HepG2 (cell line): ENCODE data around the gene CFAP210. TPM values are rescaled to one million over a fixed set of nuclear protein-coding genes. Genes with fewer than 3 reads are reported as not detected.

Experiments
- ATAC-seq: fragments of 200-7000 bp; cut with Tn5 transposase; 3 replicates; pipeline ENCODE4 v1.9.1; 2020; ENCODE audit warnings: mild to moderate bottlenecking, moderate library complexity
- BruUV-seq: library from RNA; stranded (reverse); fragments of 400-500 nt; replicated peaks from 2 replicates; lab custom pipeline; 2021; lab: Mats Ljungman, UMichigan
- CTCF ChIA-PET: fragments of 300-600 bp; formaldehyde crosslinking; extraction: SDS; loops from one replicate; lab custom pipeline; 2021; ENCODE audit warnings: low total read pairs, inconsistent platforms, low intra/inter-chr PET ratio; lab: Yijun Ruan, JAX
- POLR2A ChIA-PET: fragments of 350-600 bp; sonication (Branson Sonifier 250); formaldehyde crosslinking; loops from one replicate; lab custom pipeline; 2020; ENCODE audit warnings: antibody characterized with exemption, inconsistent platforms; lab: Yijun Ruan, JAX
- DNase-seq: peaks from one replicate; pipeline ENCODE4 v3.0.0-alpha.2; 2015; ENCODE audit warnings: low spot score
- FAIRE-seq: peaks from 3 replicates; lab custom pipeline; 2011; peaks lifted over from hg19 to GRCh38; lab: Jason Lieb, UNC
- H2AFZ ChIP-seq: one replicate; pipeline ENCODE4 v1.6.1; 2011; ENCODE audit warnings: low read length, inconsistent platforms
- H3K27ac ChIP-seq: fragments of 300-600 bp; 3 replicates; pipeline ENCODE4 v1.8.0; 2011; ENCODE audit warnings: mixed run types, mild to moderate bottlenecking, mixed read lengths, low read length, inconsistent platforms; ENCODE audit not compliant: insufficient read depth; ENCODE audit errors: extremely low read length
- H3K27me3 ChIP-seq, 2 experiments: fragments of 200-600 bp in 1 of 2; 2 replicates in 1 of 2; 3 replicates in 1 of 2; pipeline versions ENCODE4 v1.6.0 to v1.8.0; 2011; ENCODE audit warnings: low read length in 2 of 2, mild to moderate bottlenecking in 2 of 2, moderate library complexity in 2 of 2, inconsistent platforms in 1 of 2; ENCODE audit not compliant: insufficient read depth in 2 of 2, control insufficient read depth in 1 of 2
- H3K36me3 ChIP-seq, 2 experiments: fragments of 200-600 bp in 1 of 2; replicated peaks in 1 of 2; 2 replicates in 1 of 2; 3 replicates in 1 of 2; pipeline versions ENCODE4 v1.5.1 to v1.8.0; 2011; ENCODE audit warnings: low read length in 2 of 2, inconsistent platforms in 1 of 2; ENCODE audit not compliant: insufficient read depth in 2 of 2, control insufficient read depth in 1 of 2
- H3K4me1 ChIP-seq: 2 replicates; pipeline ENCODE4 v1.5.1; 2012; ENCODE audit warnings: low read length, inconsistent platforms; ENCODE audit not compliant: insufficient read depth
- H3K4me2 ChIP-seq: 2 replicates; pipeline ENCODE4 v1.6.0; 2011; ENCODE audit warnings: low read depth, low read length, inconsistent platforms
- H3K4me3 ChIP-seq, 3 experiments: fragments of 200-600 bp in 1 of 3; sonication (generic), shearing (Covaris generic) in 1 of 3; replicated peaks in 1 of 3; 2 replicates each; pipeline ENCODE4 v1.5.1; 2011 to 2016; ENCODE audit warnings: low read length in 3 of 3, inconsistent platforms in 2 of 3, low read depth in 2 of 3, mild to moderate bottlenecking in 2 of 3, control low read depth in 1 of 3, mixed read lengths in 1 of 3; ENCODE audit not compliant: insufficient read depth in 1 of 3
- H3K79me2 ChIP-seq: one replicate; pipeline ENCODE4 v1.6.1; 2011; ENCODE audit warnings: low read length, inconsistent platforms; ENCODE audit not compliant: insufficient read depth
- H3K9ac ChIP-seq: 2 replicates; pipeline ENCODE4 v1.6.0; 2011; ENCODE audit warnings: mild to moderate bottlenecking, low read depth, low read length, inconsistent platforms; ENCODE audit not compliant: insufficient read depth
- H3K9me3 ChIP-seq: 2 replicates; pipeline ENCODE4 v1.5.1; 2012; ENCODE audit warnings: mild to moderate bottlenecking, low read length
- H4K20me1 ChIP-seq: 2 replicates; pipeline ENCODE4 v1.6.0; 2011; ENCODE audit warnings: inconsistent platforms, mild to moderate bottlenecking, low read length, moderate library complexity; ENCODE audit not compliant: insufficient read depth
- FOSL1 ChIP-seq: sonication (generic); formaldehyde crosslinking; IDR thresholded peaks from 2 replicates; pipeline ENCODE4 v1.9.0; 2021; ENCODE audit warnings: missing genetic modification reagents, borderline replicate concordance
- FOXP1 ChIP-seq, 2 experiments: fragments of 450-650 bp in 1 of 2; IDR thresholded peaks; 2 replicates each; pipeline ENCODE4 v1.6.1; 2017 to 2018; ENCODE audit warnings: antibody characterized with exemption in 1 of 2
- GZF1 ChIP-seq: sonication (generic); formaldehyde crosslinking; IDR thresholded peaks from 2 replicates; pipeline ENCODE4 v1.5.1; 2020; ENCODE audit warnings: mild to moderate bottlenecking, missing genetic modification reagents
- HHEX ChIP-seq: IDR thresholded peaks from 2 replicates; pipeline ENCODE4 v1.6.1; 2016; ENCODE audit warnings: control low read depth
- PAF1 ChIP-seq: IDR thresholded peaks from 2 replicates; pipeline ENCODE4 v1.6.1; 2016; ENCODE audit warnings: missing genetic modification reagents, missing compliant biosample characterization
- PAWR ChIP-seq: sonication (generic); formaldehyde crosslinking; IDR thresholded peaks from 2 replicates; pipeline ENCODE4 v1.4.0; 2020; ENCODE audit warnings: missing genetic modification reagents, mild to moderate bottlenecking, borderline replicate concordance
- PPARG ChIP-seq: conservative IDR thresholded peaks from 2 replicates; pipeline ENCODE4 v1.6.1; 2016; ENCODE audit warnings: missing biosample characterization, missing genetic modification reagents
- RXRA ChIP-seq: sonication (generic); formaldehyde crosslinking; IDR thresholded peaks from 2 replicates; pipeline ENCODE4 v1.5.1; 2020; ENCODE audit warnings: missing genetic modification reagents
- TIGD3 ChIP-seq: sonication (generic); formaldehyde crosslinking; IDR thresholded peaks from 2 replicates; pipeline ENCODE4 v1.5.1; 2020; ENCODE audit warnings: mild to moderate bottlenecking, missing genetic modification reagents, borderline replicate concordance
- USF2 ChIP-seq, 2 experiments: sonication (generic) in 1 of 2; formaldehyde crosslinking in 1 of 2; IDR thresholded peaks; 2 replicates each; pipeline versions ENCODE4 v1.5.1 to v1.6.1; 2011 to 2020; ENCODE audit warnings: borderline replicate concordance in 1 of 2, low read depth in 1 of 2, low read length in 1 of 2, mild to moderate bottlenecking in 1 of 2, missing genetic modification reagents in 1 of 2, moderate library complexity in 1 of 2
- YEATS2 ChIP-seq: sonication (generic); formaldehyde crosslinking; IDR thresholded peaks from 2 replicates; pipeline ENCODE4 v1.4.0; 2020; ENCODE audit warnings: missing genetic modification reagents, borderline replicate concordance
- ZBTB3 ChIP-seq: sonication (generic); formaldehyde crosslinking; IDR thresholded peaks from 2 replicates; pipeline ENCODE4 v1.4.0; 2020; ENCODE audit warnings: low read depth, mild to moderate bottlenecking, moderate library complexity, missing genetic modification reagents, borderline replicate concordance
- ZEB1 ChIP-seq: IDR thresholded peaks from 2 replicates; pipeline ENCODE4 v1.6.1; 2012; ENCODE audit warnings: mild to moderate bottlenecking, low read depth, inconsistent platforms; ENCODE audit not compliant: insufficient replicate concordance
- ZFP41 ChIP-seq: sonication (generic); formaldehyde crosslinking; IDR thresholded peaks from 2 replicates; pipeline ENCODE4 v1.4.0; 2020; ENCODE audit warnings: mild to moderate bottlenecking, missing genetic modification reagents, borderline replicate concordance
- ZMAT3 ChIP-seq: sonication (generic); formaldehyde crosslinking; conservative IDR thresholded peaks from 2 replicates; pipeline ENCODE4 v1.7.0; 2021; ENCODE audit warnings: missing genetic modification reagents
- ZNF317 ChIP-seq: sonication (generic); formaldehyde crosslinking; IDR thresholded peaks from 2 replicates; pipeline ENCODE4 v1.5.0; 2020; ENCODE audit warnings: mild to moderate bottlenecking, missing genetic modification reagents
- ZNF484 ChIP-seq: sonication (generic); formaldehyde crosslinking; IDR thresholded peaks from 2 replicates; pipeline ENCODE4 v1.5.1; 2020; ENCODE audit warnings: mild to moderate bottlenecking, low read depth, missing genetic modification reagents, borderline replicate concordance
- ZNF543 ChIP-seq: sonication (generic); formaldehyde crosslinking; IDR thresholded peaks from 2 replicates; pipeline ENCODE4 v1.4.0; 2020; ENCODE audit warnings: mild to moderate bottlenecking, missing genetic modification reagents
- ZNF607 ChIP-seq: sonication (generic); formaldehyde crosslinking; IDR thresholded peaks from 2 replicates; pipeline ENCODE4 v1.5.1; 2020; ENCODE audit warnings: missing genetic modification reagents, mild to moderate bottlenecking, borderline replicate concordance
- ZNF768 ChIP-seq: sonication (generic); formaldehyde crosslinking; IDR thresholded peaks from 2 replicates; pipeline ENCODE4 v1.4.0; 2020; ENCODE audit warnings: missing genetic modification reagents
- ZNF782 ChIP-seq: sonication (generic); formaldehyde crosslinking; IDR thresholded peaks from 2 replicates; pipeline ENCODE4 v1.4.0; 2020; ENCODE audit warnings: missing genetic modification reagents, mild to moderate bottlenecking, borderline replicate concordance
- WGBS: methylation state at CpG from one replicate; pipeline ENCODE4 v1.1.6; 2017; ENCODE audit warnings: low lambda C conversion rate; 5-methylcytosine and 5-hydroxymethylcytosine counted together
- in situ Hi-C: cut with HindIII; loops from 2 replicates; pipeline ENCODE4 v1.10.0; 2017; ENCODE audit warnings: low pct_unique_long_range_greater_than_20kb; ENCODE audit not compliant: extremely low pct_ligation_motif_present
- intact Hi-C: fragments of 100-400 bp; cut with micrococcal nuclease; formaldehyde crosslinking; loops from one replicate; pipeline ENCODE4 v1.10.0; 2022; ENCODE audit not compliant: unreplicated experiment
- polyA plus RNA-seq, 8 experiments: library from polyadenylated mRNA; depleted of rRNA in 3 of 8; stranded (reverse) in 7 of 8; unstranded in 1 of 8; fragments of >200 nt; fragmentation: Illumina TruSeq in 4 of 8; extraction: Trizol in 4 of 8; gene quantifications; 2 replicates each; pipeline versions ENCODE4 v1.2.1 to v1.2.3, GENCODE V29; 2011 to 2016; ENCODE audit warnings: low read depth in 4 of 8, missing spikeins in 1 of 8, mixed read lengths in 1 of 8; ENCODE audit not compliant: insufficient read depth in 1 of 8
- total RNA-seq, 5 experiments: library from RNA; depleted of rRNA; stranded (reverse); fragments of >200 nt; fragmentation: Illumina TruSeq; extraction: Trizol; gene quantifications; 2 replicates each; pipeline ENCODE4 v1.2.3, GENCODE V29; 2016; ENCODE audit warnings: low read depth in 1 of 5

The CFAP210 gene
- total and polyA plus RNA-seq, 2 of the 13 experiments (the other 11 are each of a cell fraction or from before 2014, with no cell fraction given) = 0.18 TPM; not detected in 1

GRCh38 chr2:169683425-169684134 lies 10.6 kb downstream of the CFAP210 start:
- 4% methylated on average over 3 of the region's 3 CpGs for WGBS
- in situ Hi-C loops = no loop called here
- H3K9me3 ChIP-seq = no peaks in the 10 kb centered on the region
- ChIA-PET CTCF (no interaction called here), POLR2A (interaction anchor here (0.6 to 3.1 kb wide), 16 partner anchors 9 to 204 kb away, joined by 3 to 32 read pairs (median 4); partner anchors contain the start of genes BBS5, CFAP210, KLHL23 and PHOSPHO2)
- peak overlapping the region; percentile 92 for H3K27ac ChIP-seq
- DNase-seq = peak; percentile 98
- H4K20me1 ChIP-seq = no peaks in the 10 kb centered on the region
- peak; percentile 92 for FAIRE-seq
- peak overlapping the region; percentile 64 for H3K9ac ChIP-seq
- peak overlapping the region; percentile 64 for H3K4me2 ChIP-seq
- no peaks in the 10 kb centered on the region for H3K27me3 ChIP-seq
- H3K4me1 ChIP-seq = peaks cover 38% of the 10 kb centered on the region
- intact Hi-C loops = loop anchor here (1.0 to 5.0 kb wide), 5 partner anchors 10 to 111 kb away; partner anchors contain the start of genes CFAP210, FASTKD1, KLHL23 and PHOSPHO2
- no peaks in the 10 kb centered on the region for H3K36me3 ChIP-seq
- H3K79me2 ChIP-seq = no peaks in the 10 kb centered on the region
- BruUV-seq = no TSS peak
- peak overlapping the region; percentile 69 for H2AFZ ChIP-seq
- peak overlapping the region in 2 of 3 experiments; percentile 13 to 29; a peak in 2 of 6 replicates for H3K4me3 ChIP-seq
- peak; percentile 99 for ATAC-seq
- TF ChIP-seq GZF1 (CRISPR knock-in tag) (no peak), ZNF543 (CRISPR knock-in tag) (peak; percentile 21; the same call in 1 of the 2 replicates), TIGD3 (CRISPR knock-in tag) (no peak), ZBTB3 (CRISPR knock-in tag) (no peak), YEATS2 (CRISPR knock-in tag) (peak; percentile 62; the same call in 1 of the 2 replicates), ZNF782 (CRISPR knock-in tag) (no peak), ZNF768 (CRISPR knock-in tag) (no peak), FOXP1 (IDR thresholded peaks at IDR 0.05) (no peak), FOXP1 (CRISPR knock-in tag; IDR thresholded peaks at IDR 0.05) (peak; percentile 70; the same call in 1 of the 2 replicates), ZNF317 (CRISPR knock-in tag) (peak; percentile 99), PAF1 (CRISPR knock-in tag) (no peak), ZEB1 (no peak), ZNF484 (no peak), USF2 (IDR thresholded peaks at IDR 0.05; ENCODE audit: low read depth, low read length) (no peak), USF2 (CRISPR knock-in tag; IDR thresholded peaks at IDR 0.05; ENCODE audit: borderline replicate concordance) (no peak), FOSL1 (no peak), PPARG (CRISPR knock-in tag) (peak; percentile 84; the same call in 1 of the 2 replicates), RXRA (CRISPR knock-in tag) (no peak), HHEX (CRISPR knock-in tag) (no peak), ZFP41 (no peak), ZNF607 (CRISPR knock-in tag) (no peak), PAWR (no peak), ZMAT3 (no peak)
